Transverse colon (tissue), 3 donors: ENCODE data around the gene CD101.

Source experiments
- CTCF ChIP-seq, 5 experiments: fragments of 200-600 bp in 3 of 5; fragments of 450-650 bp in 2 of 5; sonication (generic) in 3 of 5; IDR thresholded peaks; 1 replicate in 2 of 5; 2 replicates in 3 of 5; pipeline ENCODE4 v1.5.1; 2016 to 2017; ENCODE audit warnings: antibody characterized with exemption in 5 of 5, inconsistent platforms in 3 of 5, mild to moderate bottlenecking in 2 of 5, moderate library complexity in 1 of 5
- POLR2A ChIP-seq: fragments of 450-650 bp; IDR thresholded peaks from one replicate; pipeline ENCODE4 v1.6.1; 2016; ENCODE audit warnings: antibody characterized with exemption, mild to moderate bottlenecking, moderate library complexity

- TF ChIP-seq POLR2A (no peak), CTCF (IDR thresholded peaks at IDR 0.05) (no peak)
Observed at GRCh38 chr1:117017648-117018047, 16.1 kb downstream of the CD101 start.
